RKO (cell line): ENCODE results near the gene FBXO9.

Experiments used
- DNase-seq: peaks from one replicate; pipeline ENCODE4 v3.0.0-alpha.2; 2016; ENCODE audit warnings: low spot score

FBXO9 gene

DNA sequence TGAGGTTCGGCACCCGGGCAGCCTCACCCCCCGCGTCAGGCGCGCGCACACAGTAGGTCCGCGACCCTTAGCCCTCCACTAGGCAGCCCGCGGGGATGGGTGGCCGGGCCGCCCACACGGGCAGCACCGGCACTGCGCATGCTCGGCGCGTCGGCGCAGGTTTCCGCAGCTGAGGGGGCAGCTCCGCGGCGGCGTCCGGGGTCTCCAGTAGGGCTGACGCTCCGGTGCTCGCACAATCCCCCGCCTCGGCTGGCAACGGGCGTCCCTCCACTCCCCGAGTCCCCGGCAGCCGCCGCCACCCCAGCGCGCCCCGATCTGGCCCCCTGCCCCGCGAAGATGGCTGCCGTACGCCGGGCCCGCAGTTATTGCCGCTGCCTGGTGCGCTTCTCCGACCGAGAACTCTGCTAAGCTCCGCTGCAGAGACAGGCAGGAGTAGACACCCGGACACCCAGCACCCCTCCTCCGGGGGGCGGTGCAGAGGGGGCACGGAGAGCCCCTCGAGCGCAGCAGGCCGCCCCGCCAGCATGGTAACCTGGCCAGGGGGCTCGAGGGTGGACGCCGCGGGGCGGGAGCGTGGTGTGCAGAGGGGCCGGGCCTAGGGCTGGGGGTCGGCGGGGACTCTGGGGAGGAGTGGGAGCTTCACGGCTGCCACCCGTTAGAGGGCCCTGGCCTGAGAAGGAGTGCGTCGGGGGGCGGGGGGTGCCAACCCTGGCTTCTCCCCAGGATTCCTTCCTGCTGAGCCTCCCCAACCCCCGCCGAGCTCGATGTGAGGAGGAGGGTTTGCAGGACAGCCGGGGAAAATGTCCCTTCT lies at the start of gene FBXO9:
TSS of gene FBXO9 (plus strand) at position 139 of the 811 bp plus-strand sequence. CDS start at position 525, 386 bp downstream.
- peak; percentile 68 for DNase-seq

DNA sequence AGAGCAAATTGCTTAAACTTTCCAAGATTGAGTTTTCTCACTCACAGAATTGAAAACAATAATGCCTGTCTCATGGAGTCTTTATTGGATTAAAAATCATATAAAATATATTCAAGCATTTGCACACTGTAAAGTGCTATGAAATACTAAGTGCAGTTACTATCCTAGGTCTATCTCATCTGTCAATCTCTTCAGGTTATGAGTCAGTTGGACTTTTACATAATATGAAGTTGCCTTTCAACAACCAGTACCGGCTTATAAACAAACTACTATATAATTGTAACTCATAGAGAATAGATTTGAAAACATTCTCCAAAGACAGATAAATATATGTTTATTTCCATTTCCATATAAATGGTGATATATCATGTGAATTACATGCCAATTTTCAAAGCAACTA lies 49.7 kb upstream of the FBXO9 start:
- no peak for DNase-seq

DNA sequence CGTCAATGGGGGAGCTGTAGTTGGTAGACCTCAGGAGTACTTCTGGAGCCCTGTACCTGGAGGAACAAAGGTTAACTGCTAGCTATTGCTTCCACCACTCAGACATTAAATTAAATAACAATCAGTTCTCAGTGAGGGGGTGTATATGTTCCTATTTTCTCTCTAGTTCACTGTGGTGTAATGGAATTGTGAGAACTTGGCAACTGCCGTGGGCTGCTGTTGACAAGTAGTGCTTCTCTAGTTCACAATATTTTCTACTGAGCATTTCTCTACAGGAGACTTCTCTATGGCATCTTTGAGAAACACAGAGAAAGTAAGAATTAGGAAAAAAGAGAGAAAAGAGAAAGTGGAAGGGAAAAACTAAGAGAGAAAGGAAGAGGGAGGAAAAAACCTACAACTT lies 46.8 kb upstream of the FBXO9 start:
- DNase-seq, result no peak

DNA sequence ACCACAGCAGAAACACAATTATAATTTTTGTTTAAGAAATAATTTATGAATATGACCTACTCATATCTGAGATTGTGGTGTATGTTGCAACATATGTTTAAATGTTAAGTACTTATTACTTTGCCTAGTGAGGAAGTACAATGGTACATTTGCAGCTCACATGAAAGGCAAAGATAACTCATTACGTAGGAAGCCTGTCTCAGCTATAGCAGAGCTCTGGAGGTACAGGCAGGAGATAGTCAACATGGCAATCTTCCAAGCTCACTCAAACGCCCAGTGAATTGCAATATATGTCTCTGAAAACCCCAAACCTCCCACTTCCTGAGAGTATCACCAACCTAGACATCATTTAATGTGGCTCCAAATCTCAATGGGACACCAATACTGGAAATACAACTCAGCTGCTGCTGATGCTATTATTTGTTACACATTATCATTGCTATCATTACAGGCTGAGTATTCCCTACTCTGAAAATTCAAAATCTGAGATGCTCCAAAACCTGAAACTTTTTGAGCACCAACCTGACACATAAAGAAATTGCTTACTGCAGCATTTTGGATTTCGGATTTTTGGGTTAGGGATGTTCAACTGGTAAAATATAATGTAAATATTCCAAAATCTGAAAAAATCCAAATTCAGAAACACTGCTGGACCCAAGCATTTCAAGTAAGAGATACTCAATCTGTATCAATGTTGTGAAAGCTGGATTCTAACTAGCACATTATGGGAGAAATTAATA lies 45.0 kb upstream of the FBXO9 start:
- DNase-seq, result no peak

DNA sequence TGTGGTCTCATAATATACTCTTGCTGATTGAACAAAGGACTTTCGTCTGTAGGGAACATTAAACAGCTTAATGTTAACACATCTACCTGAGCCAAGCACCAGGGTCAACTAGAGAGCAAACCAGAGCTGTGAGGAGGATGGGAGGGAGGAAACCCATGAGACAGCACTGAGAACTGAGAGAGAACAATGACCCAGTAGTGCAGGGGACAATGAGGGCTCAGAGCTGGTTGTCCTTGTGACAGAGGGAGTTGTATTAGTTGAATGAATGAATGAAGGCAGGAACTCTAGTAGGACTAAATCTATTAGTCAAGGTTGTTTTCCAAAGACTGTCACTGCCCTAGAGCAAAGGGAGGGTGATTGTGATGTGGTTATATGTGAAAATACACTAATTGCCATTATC lies 41.9 kb upstream of the FBXO9 start:
- DNase-seq, result no peak

DNA sequence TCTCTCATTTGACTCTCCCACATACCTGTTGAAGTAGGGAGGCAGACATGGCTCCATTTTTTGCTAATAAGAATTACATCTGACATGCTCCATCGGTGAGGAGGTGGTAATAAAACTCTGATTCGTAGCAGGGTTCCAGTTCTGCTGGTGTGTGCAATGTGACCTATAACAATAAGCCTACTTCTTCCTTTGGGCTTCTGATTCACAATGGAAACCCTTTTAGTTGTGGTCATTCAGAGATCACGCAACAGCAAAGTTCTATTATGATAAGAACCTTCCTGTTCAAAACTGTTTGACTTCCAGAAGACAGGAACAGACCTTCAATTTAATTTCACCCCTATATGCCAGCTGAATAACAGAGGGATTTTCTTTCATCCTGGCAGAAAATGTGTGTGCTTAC lies 38.7 kb upstream of the FBXO9 start:
- no peak for DNase-seq

DNA sequence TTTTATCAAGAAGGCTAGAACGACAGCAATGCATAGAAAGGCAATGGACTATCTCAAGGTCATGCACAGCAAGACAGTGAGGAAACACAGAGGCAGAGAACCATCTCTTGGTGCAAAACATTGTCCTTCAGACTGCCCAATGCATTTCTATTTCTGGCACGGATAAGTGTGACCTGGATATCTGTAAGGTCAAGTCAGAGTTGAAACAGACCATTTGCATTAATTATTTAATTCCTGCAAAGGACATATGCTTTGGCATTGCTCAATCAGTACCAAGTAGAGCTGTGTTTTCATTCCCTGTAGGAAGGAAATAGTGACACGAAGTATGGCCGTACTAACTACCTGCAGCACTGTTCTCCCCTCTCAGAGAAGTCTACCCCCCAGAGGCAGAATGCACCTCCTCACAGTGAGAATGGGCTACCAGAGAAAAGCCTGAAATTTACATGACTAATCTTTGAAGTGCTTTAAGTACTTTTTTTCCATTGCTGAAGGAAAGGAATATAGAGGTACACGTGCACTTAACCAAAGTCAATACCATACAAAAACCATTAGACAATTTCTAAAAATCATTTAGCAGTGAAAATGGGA lies 38.0 kb upstream of the FBXO9 start:
- DNase-seq, result no peak

DNA sequence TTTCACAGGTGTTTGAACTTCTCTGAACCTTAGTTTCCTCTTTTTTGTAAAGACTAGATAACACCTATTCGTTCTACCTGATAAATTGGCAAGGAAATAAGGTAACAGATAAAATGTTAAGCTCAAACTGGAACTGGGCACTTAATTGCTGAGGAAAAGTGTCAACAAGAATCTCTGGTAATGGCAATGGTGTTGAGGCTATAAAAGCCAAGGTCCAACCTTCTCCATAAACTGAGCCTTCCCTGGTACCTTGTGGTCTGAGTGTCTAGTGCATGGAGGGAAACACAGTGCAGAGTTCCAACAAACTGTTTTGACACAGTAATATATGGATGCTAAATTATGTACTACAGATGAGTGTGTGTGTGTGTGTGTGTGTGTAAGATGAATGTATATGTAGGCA lies 36.7 kb upstream of the FBXO9 start:
- no peak for DNase-seq

DNA sequence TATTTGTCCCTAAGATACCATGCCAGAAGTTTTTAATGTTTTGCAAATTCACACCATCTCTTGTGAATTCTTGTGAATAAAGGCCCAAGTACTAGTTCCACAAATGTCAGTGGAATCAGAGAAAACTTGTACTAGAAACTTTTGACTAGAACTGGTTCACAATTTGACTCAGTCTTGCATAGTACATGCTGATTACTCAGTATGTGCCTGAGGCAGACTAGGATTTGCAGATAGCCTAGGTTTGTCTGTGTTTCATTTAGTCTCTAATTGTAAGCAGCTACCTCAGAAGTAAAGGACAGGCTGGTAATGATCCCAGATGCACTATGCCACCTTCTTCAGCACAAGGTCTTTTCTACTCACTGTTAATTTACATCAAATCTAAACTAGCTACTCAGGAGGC lies 35.9 kb upstream of the FBXO9 start:
- no peak for DNase-seq

DNA sequence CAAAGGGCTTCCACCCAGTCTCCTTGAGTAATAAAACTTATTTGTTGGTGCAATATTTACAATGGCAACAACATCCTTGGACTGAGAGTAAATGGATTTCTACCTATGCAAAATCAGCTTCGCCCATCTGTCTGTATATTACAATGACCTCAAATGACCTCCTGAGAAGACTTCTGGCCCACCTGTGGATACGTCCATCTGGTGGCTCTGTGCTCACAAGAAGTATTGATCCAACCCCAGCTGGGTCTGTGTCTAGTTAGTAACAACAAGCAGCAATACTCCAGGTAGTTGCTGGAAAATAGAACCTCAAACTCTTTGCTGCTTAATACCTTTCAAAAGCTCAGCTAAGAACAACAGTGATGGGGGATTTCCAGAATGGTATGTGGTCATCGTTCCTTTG lies 35.4 kb upstream of the FBXO9 start:
- no peak for DNase-seq

DNA sequence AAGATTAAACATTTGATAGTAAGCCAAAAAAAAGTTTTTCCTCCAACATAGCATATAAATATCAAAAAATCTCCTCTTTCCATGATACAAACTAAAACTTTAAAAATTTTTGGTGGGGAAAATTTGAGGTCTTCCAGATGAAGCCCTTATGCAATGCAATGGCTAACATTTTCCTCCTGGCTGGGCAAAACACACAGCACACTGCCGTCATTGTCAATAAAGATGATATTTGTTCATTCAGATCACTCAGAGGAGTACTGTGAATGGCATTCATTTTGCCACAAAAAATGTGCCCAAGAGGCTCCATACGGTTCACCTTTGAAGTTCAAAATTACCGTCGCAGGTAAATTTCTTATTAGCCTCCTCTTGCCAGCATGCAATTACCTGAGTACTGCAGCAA lies 33.9 kb upstream of the FBXO9 start:
- DNase-seq, result no peak

DNA sequence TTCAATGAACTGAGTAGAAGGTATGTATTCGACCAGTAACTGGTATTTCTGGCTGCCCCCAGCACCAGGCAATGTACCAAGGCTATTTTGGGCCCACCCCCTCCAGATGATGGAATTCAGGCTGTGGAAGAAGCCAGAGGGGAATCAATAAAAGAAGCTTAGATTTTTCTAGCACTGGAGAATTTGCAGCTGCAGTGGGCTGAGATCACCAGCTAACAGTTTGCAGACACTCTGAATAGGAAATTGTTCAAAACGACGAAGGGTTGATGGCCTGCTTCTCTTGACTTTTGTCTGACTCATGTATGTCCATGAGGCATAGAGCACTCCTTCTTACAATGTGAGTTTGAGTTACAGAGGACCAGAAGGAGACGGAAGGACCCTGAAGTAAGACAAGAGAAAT lies 32.4 kb upstream of the FBXO9 start:
- no peak for DNase-seq

DNA sequence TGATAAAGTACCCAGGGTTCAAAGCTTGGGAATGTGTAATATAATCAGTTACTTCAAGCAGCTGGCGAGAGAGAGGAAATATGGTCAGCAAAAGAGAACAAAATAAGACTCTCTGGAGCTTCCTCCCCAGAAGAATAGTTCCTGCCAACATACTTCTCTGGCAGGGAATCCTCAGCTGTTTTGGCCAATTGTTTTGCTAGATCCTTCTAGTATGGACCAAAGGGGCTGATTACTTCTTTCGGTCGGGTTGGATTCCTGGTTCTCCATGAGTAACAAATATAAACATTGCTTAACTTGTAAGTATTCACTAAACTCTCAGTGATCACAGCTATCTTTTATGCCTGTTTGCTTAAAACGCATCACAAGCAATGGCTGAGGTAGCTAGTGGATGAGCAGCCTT lies 31.4 kb upstream of the FBXO9 start:
- no peak for DNase-seq

DNA sequence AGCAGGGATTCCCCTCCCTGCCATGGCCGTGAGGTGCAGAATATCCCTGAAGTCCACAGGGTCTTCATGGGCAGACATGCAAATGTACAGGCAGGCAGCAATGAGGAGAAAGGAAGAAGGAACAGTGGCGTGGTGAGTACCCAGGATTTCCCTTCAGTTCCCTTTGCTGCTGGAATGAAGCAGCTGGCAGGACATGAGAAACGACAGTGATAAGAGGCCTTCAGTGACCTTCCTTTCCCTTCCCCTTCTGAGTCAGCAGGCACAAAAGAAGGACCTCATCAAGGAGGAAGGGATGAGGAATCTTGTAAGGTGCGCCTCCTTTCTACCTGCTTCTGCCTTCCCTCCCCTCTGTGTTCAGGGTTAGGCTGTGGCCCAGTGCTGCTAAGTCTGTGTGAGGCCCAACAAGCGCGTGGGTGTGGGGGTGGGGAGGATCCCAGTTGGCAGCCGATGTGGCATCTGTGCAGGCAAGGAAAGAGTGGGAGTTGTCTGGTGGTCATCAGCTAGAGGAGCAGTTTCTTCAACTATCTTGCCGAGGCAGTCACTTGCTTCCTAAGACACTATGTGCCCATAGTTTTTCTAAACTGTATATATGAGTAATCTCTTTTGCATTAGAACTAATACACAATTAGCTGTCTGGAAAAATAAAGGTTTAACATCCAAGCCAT lies 29.5 kb upstream of the FBXO9 start:
- DNase-seq, result no peak

DNA sequence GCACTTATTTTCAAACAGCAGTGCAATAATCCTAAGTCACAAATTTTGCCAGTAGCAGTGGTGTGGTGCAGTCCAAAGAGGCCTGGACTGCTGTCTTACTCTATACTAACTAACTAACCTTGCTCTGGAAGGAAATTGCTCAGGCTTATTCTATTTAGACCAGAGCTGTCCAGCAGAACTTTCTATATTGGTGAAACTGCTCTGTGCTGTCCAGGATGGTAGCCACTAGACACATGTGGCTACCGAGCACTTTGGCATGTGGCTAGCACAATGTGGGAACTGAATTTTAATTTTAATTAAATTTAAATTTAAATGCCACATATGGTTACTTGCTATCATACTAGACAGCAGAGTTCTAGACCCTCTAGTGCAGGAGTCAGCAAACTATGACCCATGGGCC lies 27.1 kb upstream of the FBXO9 start:
- no peak for DNase-seq

DNA sequence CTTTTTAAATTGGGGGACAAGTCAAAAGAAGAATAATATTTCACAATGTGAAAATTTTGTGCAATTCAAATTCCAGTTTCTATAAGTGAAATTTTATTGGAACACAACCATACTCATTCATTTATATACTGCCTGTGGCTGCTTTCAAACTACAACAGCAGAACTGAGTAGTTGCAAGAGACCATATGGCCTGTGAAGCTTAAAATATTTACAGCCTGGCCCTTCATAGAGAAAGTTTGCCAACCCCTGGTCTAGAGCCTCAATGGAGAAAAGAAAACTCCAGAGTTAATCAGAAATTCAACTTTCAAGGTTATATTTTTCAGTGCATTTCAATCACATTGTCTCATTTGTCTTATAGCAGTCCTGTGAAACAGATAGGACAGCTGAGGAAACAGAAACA lies 26.6 kb upstream of the FBXO9 start:
- no peak for DNase-seq

DNA sequence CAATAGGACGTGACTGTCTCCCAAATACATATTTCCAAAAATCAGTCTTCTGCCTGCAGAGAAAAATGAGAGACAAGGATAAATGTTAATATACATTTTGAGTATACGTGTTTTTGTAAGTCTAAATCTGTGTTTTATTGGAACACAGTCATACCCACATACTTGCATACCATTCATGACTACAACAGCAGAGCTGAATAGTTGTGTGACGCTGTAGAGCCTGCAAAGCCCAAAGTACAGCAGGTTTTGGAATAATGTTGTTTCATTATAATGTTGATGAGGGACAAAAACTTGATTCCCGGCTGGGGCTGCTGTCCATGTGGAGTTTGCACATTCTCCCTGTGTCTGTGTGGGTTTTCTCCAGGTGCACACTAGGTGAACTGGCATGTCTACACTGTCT lies 23.8 kb upstream of the FBXO9 start:
- DNase-seq, result no peak

DNA sequence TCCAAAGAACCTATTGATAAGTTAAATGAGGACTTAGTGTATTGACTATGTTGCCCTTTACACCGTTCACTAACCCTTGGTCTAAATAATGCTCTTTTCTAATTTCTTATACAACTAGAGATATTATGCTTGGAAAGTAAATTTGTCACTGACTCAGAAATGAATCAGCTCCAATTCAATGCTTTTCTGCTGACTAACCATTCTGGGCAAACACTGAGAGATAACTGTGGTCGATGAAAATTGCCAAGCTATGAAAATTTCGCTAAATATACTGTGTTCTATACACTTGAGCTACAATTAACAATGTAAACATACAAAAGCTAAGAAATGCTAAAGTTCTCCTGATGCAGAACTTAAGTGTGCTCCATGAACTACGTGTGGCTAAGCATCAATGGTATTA lies 23.1 kb upstream of the FBXO9 start:
- peak; percentile 65 for DNase-seq

DNA sequence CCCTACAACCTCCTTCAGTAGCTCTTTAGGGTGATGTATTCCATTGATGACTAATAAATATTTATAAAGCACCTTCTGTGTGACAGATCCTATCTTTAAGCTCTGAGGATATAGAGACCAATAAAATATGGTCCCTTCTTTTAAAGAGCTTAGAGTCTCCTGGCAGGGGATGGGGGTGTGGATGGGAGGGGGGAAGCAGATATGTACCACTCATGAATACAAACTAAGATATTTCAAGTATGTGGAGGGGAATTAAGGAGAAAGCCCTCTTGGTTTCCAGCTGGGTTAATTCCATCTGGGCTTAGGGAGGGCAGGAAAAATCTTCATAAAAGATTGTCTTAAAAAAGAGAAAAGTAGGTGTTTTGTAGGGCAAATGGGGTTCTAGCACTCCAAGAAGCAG lies 21.6 kb upstream of the FBXO9 start:
- no peak for DNase-seq

DNA sequence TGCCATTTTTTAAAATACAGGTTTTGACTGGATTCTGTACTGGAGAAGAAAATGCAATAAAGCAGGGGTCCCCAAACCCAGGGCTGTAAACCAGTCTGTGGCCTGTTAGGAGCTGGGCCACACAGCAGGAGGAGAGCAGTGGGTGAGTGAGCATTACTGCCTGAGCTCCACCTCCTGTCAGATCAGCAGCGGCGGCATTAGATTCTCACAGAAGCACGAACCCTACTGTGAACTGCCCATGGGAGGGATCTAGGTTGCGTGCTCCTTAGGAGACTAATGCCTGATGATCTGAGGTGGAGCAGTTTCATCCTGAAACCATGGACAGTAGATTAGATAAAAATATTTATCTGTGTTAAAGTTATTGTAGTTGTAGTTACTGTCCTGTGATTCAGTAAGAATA lies 21.1 kb upstream of the FBXO9 start:
- DNase-seq, result no peak

DNA sequence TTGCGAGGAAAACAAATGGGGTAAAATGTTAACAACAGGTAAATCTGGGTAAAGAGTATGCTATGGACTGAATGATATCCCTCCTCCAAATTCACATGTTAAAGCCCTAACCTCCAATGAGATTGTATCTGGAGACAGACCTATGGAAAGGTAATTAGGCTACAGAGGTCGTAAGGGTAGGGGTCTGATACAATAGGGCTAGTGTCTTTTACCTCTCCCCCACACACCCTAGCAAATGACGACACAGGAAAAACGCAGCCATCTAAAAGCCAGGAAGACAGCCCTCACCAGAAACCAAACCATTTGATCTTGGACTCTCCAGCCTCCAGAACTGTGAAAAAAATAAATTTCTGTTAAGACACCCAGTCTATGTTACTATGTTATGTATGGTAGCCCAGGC lies 20.6 kb upstream of the FBXO9 start:
- DNase-seq, result no peak

DNA sequence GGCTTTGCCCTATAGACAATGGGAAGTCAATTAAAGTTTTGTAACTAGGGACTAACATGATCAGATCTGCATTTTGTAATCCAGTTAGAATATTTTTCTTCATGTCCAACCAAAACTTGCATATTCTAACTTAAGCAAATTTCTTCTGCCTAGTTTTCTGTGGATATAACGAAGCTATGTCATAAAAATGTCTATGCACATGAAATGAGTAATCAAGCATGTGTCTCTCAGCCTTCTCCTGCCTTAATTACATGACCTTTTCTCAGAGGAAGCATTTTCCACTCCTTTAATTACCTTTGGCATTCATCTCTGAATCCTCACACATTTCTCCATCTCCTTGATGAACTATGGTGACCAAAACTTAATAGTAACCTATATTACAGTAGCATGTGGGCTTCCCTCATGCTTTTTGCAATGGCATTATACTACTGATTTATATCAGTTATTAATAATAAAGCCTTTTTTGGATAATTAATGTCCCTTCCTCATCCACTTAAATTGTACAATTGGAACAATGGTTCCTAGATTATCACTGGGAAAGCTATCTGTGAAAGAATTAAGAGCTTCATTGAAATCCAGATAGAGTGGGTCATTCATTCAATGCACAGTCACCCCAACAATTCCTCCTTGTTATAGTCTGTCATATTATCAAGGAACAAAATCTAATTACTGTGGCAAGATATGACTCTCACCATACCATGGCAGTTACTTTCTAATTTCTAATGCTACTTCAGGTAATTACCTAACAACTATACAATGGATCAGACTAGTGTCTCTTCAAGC lies 19.1 kb upstream of the FBXO9 start:
- no peak for DNase-seq
